Endothelial cell of hepatic sinusoid (primary cell): Measurements from ENCODE around the gene APOA4.

Experiments
- in situ Hi-C: cut with HindIII; loops from 2 replicates; pipeline ENCODE4 v1.10.0; 2017; ENCODE audit warnings: low sequenced_read_pairs

The APOA4 gene

GRCh38 chr11:116823031-116823843 is at the start of gene APOA4:
TSS of gene APOA4 (minus strand) at chr11:116823304. CDS start at chr11:116823191, 113 bp downstream.
- in situ Hi-C loops: no loop called here

GRCh38 chr11:116871248-116871647 is 48.1 kb upstream of the APOA4 start:
- in situ Hi-C loops: no loop called here

- in situ Hi-C loops: no loop called here
These were observed 47.0 kb upstream of the APOA4 start for GRCh38 chr11:116870054-116870453.

- in situ Hi-C loops: no loop called here
These were observed 46.5 kb upstream of the APOA4 start for GRCh38 chr11:116869610-116870009.

- in situ Hi-C loops: no loop called here
These were observed 45.0 kb upstream of the APOA4 start for GRCh38 chr11:116868066-116868465.

- in situ Hi-C loops: no loop called here
These were observed 44.5 kb upstream of the APOA4 start for GRCh38 chr11:116867619-116868018.

GRCh38 chr11:116866804-116867455 is 43.8 kb upstream of the APOA4 start:
- in situ Hi-C loops: no loop called here

GRCh38 chr11:116865696-116866095 is 42.6 kb upstream of the APOA4 start:
- in situ Hi-C loops: no loop called here

- in situ Hi-C loops: loop anchor here (5.0 kb wide), 1 partner anchor 82 kb away; no protein-coding TSS in a partner anchor
These were observed 41.4 kb upstream of the APOA4 start for GRCh38 chr11:116864531-116864930.

- in situ Hi-C loops: loop anchor here (5.0 kb wide), 1 partner anchor 81 kb away; no protein-coding TSS in a partner anchor
These were observed 39.8 kb upstream of the APOA4 start for GRCh38 chr11:116862951-116863350.

- in situ Hi-C loops: loop anchor here (5.0 kb wide), 1 partner anchor 80 kb away; no protein-coding TSS in a partner anchor
These were observed 39.1 kb upstream of the APOA4 start for GRCh38 chr11:116862185-116862584.

- in situ Hi-C loops: loop anchor here (5.0 kb wide), 1 partner anchor 79 kb away; no protein-coding TSS in a partner anchor
These were observed 38.4 kb upstream of the APOA4 start for GRCh38 chr11:116861539-116861938.

- in situ Hi-C loops: loop anchor here (5.0 kb wide), 1 partner anchor 78 kb away; no protein-coding TSS in a partner anchor
These were observed 37.2 kb upstream of the APOA4 start for GRCh38 chr11:116860303-116860702.

GRCh38 chr11:116859175-116859574 is 36.1 kb upstream of the APOA4 start:
- in situ Hi-C loops: no loop called here

- in situ Hi-C loops: no loop called here
These were observed 34.8 kb upstream of the APOA4 start for GRCh38 chr11:116857936-116858335.

- in situ Hi-C loops: no loop called here
These were observed 34.2 kb upstream of the APOA4 start for GRCh38 chr11:116857316-116857715.

- in situ Hi-C loops: no loop called here
These were observed 33.3 kb upstream of the APOA4 start for GRCh38 chr11:116856423-116856822.

GRCh38 chr11:116855413-116855812 is 32.3 kb upstream of the APOA4 start:
- in situ Hi-C loops: no loop called here

GRCh38 chr11:116853461-116854073 is 30.5 kb upstream of the APOA4 start:
- in situ Hi-C loops: loop anchor here (5.0 kb wide), 1 partner anchor 104 kb away; no protein-coding TSS in a partner anchor

- in situ Hi-C loops: loop anchor here (5.0 kb wide), 1 partner anchor 105 kb away; no protein-coding TSS in a partner anchor
These were observed 29.3 kb upstream of the APOA4 start for GRCh38 chr11:116852261-116853031.
